Osteoblast (primary cell): ENCODE data around the gene ZNF641. TPM values are rescaled to one million over a fixed set of nuclear protein-coding genes. Genes with fewer than 3 reads are reported as not detected.
A peak's percentile ranks its signal among the peaks of the same experiment; 100 is the strongest.

ENCODE experiments used
- DNase-seq: peaks from one replicate; pipeline ENCODE4 v3.0.0; 2011; ENCODE audit warnings: low spot score, mixed read lengths; ENCODE audit not compliant: insufficient read length; ENCODE audit errors: missing footprints
- H2AFZ ChIP-seq: 2 replicates; pipeline ENCODE4 v1.6.0; 2011; ENCODE audit warnings: mild to moderate bottlenecking, low read length
- H3K27ac ChIP-seq: 2 replicates; pipeline ENCODE4 v1.5.1; 2011; ENCODE audit warnings: mild to moderate bottlenecking, low read depth, low read length, moderate library complexity
- H3K27me3 ChIP-seq: 2 replicates; pipeline ENCODE4 v1.6.0; 2012; ENCODE audit warnings: mild to moderate bottlenecking, control low read depth, inconsistent platforms, low read length, moderate library complexity; ENCODE audit not compliant: insufficient read depth
- H3K36me3 ChIP-seq: 2 replicates; pipeline ENCODE4 v1.5.1; 2011; ENCODE audit warnings: mild to moderate bottlenecking, low read length, control low read depth, moderate library complexity; ENCODE audit not compliant: insufficient read depth
- H3K4me1 ChIP-seq: 2 replicates; pipeline ENCODE4 v1.5.1; 2011; ENCODE audit warnings: mild to moderate bottlenecking, low read length, control low read depth, moderate library complexity; ENCODE audit not compliant: insufficient read depth
- H3K4me2 ChIP-seq: 2 replicates; pipeline ENCODE4 v1.6.0; 2011; ENCODE audit warnings: mild to moderate bottlenecking, low read length; ENCODE audit not compliant: insufficient read depth
- H3K4me3 ChIP-seq: fragments of 200-600 bp; sonication (generic); 3 replicates; pipeline ENCODE4 v1.5.1; 2012; ENCODE audit warnings: mild to moderate bottlenecking, low read length, inconsistent platforms; ENCODE audit not compliant: insufficient read depth
- H3K79me2 ChIP-seq: 2 replicates; pipeline ENCODE4 v1.6.0; 2012; ENCODE audit warnings: mild to moderate bottlenecking, low read length, control low read depth, inconsistent platforms; ENCODE audit not compliant: insufficient read depth
- H3K9me3 ChIP-seq: 2 replicates; pipeline ENCODE4 v1.5.1; 2011; ENCODE audit warnings: low read depth, low read length, control low read depth
- H4K20me1 ChIP-seq: 2 replicates; pipeline ENCODE4 v1.6.0; 2012; ENCODE audit warnings: mild to moderate bottlenecking, low read length, control low read depth; ENCODE audit not compliant: insufficient read depth
- CTCF ChIP-seq: IDR thresholded peaks from 2 replicates; pipeline ENCODE4 v1.5.1; 2011; ENCODE audit warnings: mild to moderate bottlenecking, low read depth, low read length, moderate library complexity; ENCODE audit errors: extremely low read depth
- total RNA-seq: library from RNA; depleted of rRNA; stranded (reverse); fragments of >200 nt; gene quantifications from 2 replicates; pipeline ENCODE4 v1.2.3, GENCODE V29; 2012

The ZNF641 gene
- total RNA-seq, 1 donor: 14.1 TPM

GRCh38 chr12:48305190-48305589 lies 45.5 kb downstream of the ZNF641 start:
- Histone ChIP-seq H3K4me3 (no peak overlapping the region), H3K79me2 (no peaks in the 10 kb centered on the region), H3K9me3 (no peaks in the 10 kb centered on the region), H3K4me2 (no peak overlapping the region), H3K36me3 (no peaks in the 10 kb centered on the region), H3K27ac (no peak overlapping the region), H3K4me1 (no peaks in the 10 kb centered on the region), H2AFZ (no peak overlapping the region), H4K20me1 (no peaks in the 10 kb centered on the region), H3K27me3 (no peaks in the 10 kb centered on the region)
- no peak for TF ChIP-seq CTCF
- no peak for DNase-seq

GRCh38 chr12:48302161-48302911 lies 48.4 kb downstream of the ZNF641 start:
- H3K36me3 ChIP-seq: no peaks in the 10 kb centered on the region
- H4K20me1 ChIP-seq: no peaks in the 10 kb centered on the region
- H2AFZ ChIP-seq: no peak overlapping the region
- H3K27ac ChIP-seq: no peak overlapping the region
- H3K79me2 ChIP-seq: no peaks in the 10 kb centered on the region
- no peak overlapping the region for H3K4me3 ChIP-seq
- H3K4me1 ChIP-seq: no peaks in the 10 kb centered on the region
- no peak for TF ChIP-seq CTCF
- no peak for DNase-seq
- no peak overlapping the region for H3K4me2 ChIP-seq
- H3K9me3 ChIP-seq: no peaks in the 10 kb centered on the region
- peaks cover 6% of the 10 kb centered on the region for H3K27me3 ChIP-seq

- peaks cover 2% of the 10 kb centered on the region for H3K4me1 ChIP-seq
- no peak overlapping the region for H3K27ac ChIP-seq
- no peaks in the 10 kb centered on the region for H4K20me1 ChIP-seq
- no peak overlapping the region for H2AFZ ChIP-seq
- H3K27me3 ChIP-seq: peaks cover 6% of the 10 kb centered on the region
- H3K4me3 ChIP-seq: no peak overlapping the region
- no peaks in the 10 kb centered on the region for H3K36me3 ChIP-seq
- no peaks in the 10 kb centered on the region for H3K79me2 ChIP-seq
- TF ChIP-seq CTCF: no peak
- no peak overlapping the region for H3K4me2 ChIP-seq
- no peaks in the 10 kb centered on the region for H3K9me3 ChIP-seq
- DNase-seq: no peak
Measured at GRCh38 chr12:48300774-48301173, 49.9 kb downstream of the ZNF641 start.

- Histone ChIP-seq H3K27me3 (peaks cover 6% of the 10 kb centered on the region), H3K36me3 (no peaks in the 10 kb centered on the region), H3K9me3 (no peaks in the 10 kb centered on the region), H3K27ac (no peak overlapping the region), H3K4me3 (peak overlapping the region; percentile 71), H3K4me1 (peaks cover 2% of the 10 kb centered on the region), H3K4me2 (peak overlapping the region; percentile 86), H3K79me2 (no peaks in the 10 kb centered on the region), H4K20me1 (no peaks in the 10 kb centered on the region), H2AFZ (peak overlapping the region; percentile 91)
- DNase-seq: no peak
- no peak for TF ChIP-seq CTCF
Measured at GRCh38 chr12:48296586-48297282, 54.0 kb downstream of the ZNF641 start.
